C4-2B (cell line): ENCODE results near the gene TMEFF2.

ENCODE experiments used
- CTCF ChIP-seq: fragments of 450-650 bp; conservative IDR thresholded peaks from 2 replicates; pipeline ENCODE4 v1.5.1; 2017; ENCODE audit warnings: mild to moderate bottlenecking
- ZFX ChIP-seq: fragments of 450-650 bp; IDR thresholded peaks from 2 replicates; pipeline ENCODE4 v1.6.1; 2017

- TF ChIP-seq CTCF, result no peak
- no peak for TF ChIP-seq ZFX
These were observed 46.0 kb downstream of the TMEFF2 start for GRCh38 chr2:192148620-192149321.
